B cell (primary cell): ENCODE data around the gene IVNS1ABP.

Source experiments
- CTCF ChIP-seq: fragments of 200-600 bp; IDR thresholded peaks from one replicate; pipeline ENCODE4 v1.8.0; 2022; ENCODE audit warnings: antibody characterized with exemption, mild to moderate bottlenecking
- EZH2 ChIP-seq: IDR thresholded peaks from 2 replicates; pipeline ENCODE4 v1.6.1; 2012; ENCODE audit warnings: borderline replicate concordance, low read depth, mild to moderate bottlenecking, moderate library complexity, low read length; ENCODE audit not compliant: insufficient read depth, poor library complexity, severe bottlenecking

GRCh38 chr1:185249563-185249962 lies 67.5 kb downstream of the IVNS1ABP start:
- no peak for TF ChIP-seq CTCF
- no peak for TF ChIP-seq EZH2
